Measurements from ENCODE around the gene MTPN.

MTPN gene

DNA sequence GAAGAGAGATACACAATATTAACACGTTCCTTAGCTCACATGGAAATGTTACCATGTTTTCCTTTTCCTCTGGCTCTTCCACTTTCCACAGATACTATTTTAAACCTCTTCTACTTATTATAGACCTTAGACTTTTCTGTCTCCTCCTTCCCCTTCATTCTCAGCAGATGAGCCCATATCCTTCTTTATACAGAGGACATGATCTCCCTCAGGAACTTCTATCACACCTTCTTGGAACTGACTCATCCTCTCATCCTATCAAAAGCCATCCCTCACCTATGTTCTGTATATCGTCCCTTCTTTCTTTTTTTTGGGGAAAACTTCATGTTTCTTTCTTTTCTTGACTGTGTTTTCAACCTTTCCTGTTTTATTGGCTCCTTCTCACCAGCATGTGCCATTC is 20.8 kb downstream of the MTPN start:
- DNase-seq (ENCODE audit: low read depth in 2 of 2): no peak

DNA sequence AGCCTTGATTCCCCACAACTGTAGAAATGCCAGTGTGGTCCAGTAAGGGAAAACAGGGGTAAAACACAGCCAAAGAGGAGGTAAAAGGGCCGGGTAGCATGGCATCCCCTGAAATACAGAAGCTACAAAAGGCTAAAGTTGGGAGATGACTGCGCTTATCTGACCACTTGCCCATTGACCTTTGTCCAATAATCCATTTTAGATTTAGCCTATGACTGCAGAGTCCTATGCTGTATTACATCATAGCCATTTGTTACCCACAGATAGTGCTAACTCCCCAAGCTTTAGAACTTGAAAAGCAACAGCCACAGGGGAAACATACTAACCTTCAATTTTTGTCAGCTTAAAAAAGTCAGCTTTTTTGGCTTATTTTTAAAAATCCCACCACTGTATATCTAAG is 26.2 kb downstream of the MTPN start:
- DNase-seq (ENCODE audit: low read depth in 2 of 2): no peak

DNA sequence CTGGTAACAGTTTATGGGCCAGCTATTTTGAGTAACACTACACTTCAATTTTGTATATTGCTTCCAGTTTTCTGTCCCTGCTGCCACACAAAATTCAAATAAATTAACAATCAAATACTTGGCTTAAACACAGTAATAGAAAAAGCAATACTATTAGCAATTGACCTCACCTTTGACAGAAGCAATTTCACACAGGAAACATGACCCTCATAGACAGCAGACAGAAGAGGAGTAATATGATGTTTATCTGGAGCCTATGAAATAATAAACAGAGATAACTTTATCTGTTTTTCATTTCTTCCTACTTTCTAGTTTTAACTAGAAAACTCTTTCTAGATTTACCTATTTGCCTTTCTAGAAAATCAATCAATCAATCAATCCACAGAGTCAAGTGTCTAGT is 26.7 kb downstream of the MTPN start:
- no peak for DNase-seq (ENCODE audit: low read depth in 2 of 2)

DNA sequence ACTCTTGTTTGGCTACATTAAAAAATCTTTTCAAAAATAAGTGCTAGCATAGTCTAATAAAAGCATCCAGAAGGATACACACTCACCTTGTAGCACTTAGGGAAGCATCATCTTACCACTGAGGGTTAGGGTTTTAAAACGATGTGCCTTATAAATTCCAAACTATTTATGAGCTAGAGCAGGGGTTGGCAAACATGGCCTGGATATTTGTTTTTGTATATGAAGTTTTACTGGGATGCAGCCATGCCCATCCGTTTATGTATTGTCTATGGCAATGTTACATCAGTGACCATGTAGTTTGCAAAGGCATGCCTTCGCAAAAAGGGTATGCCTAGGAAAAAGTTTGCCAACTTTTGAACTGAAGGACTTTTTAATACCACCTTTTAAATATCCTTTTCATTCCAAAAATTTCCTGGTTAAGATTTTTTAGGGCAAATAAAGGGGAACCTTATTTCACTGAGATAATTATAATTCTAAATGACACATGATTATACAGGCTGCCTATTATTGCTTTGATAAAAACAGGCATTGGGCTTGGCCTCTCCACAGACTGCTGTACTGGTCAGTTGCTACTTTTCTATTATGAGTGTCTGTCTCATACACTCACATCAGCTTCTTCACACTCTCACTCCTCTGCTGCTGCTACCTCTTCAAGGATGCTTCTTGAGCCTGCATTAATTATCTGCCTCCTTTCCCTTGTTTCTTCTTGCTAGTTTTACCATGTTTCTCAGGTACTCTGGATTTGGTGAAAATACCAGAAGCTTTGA is 30.7 kb downstream of the MTPN start:
- no peak for DNase-seq (ENCODE audit: low read depth in 2 of 2)

DNA sequence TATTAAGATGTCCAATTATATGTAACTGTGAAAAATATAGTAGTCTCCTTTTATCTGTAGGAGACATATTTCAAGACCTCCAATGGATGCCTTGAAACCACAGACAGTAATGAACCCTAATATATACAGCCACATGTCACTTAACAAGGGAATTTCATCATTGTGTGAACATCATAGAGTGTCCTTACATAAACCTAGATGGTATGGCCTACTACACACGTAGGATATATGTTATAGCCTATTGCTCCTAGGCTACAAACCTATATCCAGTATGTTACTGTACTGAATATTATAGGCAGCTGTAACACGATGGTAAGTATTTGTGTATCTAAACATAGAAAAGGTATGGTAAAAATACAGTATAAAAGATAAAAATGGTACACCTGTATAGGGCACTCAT is 32.4 kb downstream of the MTPN start:
- DNase-seq (ENCODE audit: low read depth in 2 of 2): no peak

DNA sequence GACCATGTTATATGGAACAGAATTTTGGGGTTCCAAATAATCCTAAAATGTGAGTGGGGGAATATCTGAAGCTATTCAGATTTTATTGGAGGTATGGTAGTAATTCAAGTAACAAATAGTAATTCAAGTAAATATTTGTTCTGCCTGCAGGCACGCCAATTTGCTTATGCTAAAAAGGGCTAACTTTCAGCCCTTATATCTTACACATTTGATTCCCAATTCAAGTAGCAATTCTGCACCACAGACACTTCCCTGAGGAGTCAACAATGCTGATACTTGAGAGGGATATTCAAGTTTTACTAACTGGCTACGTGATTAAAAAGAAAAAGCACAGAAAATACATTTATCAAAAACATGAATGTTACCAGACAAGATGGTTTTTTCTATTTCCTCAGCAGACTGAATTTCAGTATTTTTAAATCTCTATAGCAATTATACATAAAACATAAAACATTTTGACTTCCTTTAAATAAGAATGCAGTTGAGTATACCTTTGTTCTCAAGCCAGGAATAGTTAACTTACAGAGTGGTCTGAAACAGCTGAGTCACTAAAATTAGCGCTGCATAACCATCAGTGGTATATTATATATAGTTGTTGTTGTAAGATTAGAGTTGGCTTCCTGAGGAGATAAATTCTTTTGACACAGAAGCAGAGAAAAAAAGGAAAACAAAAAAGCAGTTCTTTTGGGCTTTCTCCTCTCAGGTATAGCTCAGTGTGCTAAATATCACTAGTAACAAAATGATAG is 33.9 kb downstream of the MTPN start:
- no peak for DNase-seq (ENCODE audit: low read depth in 2 of 2)

DNA sequence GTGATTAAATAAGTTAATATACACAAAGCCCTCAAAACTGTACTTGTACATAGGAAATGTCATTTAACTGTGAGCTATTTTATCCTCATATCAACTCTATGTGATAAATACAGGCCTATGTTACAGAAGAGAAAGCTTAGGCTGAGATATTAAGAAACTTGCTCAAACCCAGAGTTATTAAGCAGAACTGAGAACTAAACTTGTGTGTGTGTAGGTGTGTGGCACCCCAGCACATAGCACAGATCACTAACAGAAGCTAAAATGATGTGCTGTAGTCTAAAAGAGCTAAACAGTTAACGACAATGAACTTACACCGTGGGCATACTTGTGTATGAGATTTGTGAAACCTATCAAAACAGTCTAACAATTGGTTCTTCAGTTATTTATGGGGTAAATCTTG is 34.5 kb downstream of the MTPN start:
- no peak for DNase-seq (ENCODE audit: low read depth in 2 of 2)

DNA sequence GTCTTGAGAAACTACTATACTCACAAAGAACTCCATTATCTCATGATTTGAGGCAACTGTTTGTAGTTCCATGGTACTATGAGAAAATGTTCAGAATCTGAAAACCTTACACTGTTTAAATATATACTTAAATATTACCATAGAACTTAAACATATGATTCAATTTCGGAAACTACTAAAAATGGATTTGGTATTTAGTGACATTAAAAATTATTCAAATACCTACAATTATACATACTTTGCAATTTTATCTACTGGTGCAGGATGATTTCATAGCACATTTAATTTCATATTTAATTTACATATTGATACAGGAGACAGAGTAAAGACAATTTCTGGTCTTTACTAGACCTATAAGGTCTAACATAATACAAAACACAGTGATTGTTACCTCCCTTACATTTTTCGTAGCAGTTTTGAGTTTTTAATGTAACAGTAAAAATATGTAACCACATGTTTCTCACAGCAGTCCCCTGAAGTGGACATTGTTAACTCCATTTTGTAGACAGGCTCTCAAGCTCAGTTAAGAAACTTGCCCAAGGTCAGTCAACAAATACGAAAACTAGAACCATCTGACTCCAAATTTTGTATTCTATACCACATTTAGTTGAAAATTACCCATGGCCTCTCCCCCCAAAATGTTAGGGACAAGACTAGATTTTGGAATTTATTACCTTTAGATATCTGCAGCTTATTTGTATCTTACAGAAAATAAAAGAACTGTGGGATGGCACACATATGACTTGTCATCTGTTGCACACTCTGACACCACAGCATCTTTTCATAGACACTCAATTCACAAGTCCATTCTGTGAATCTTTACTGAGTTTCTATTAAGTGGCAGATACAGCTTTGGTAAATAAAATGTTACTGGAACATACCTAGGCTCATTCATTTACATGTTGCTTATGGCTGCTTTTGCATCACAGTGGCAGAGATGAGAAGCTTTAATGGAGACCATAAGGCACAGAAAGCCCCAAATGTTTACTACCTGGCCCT is 36.8 kb downstream of the MTPN start:
- DNase-seq (ENCODE audit: low read depth in 2 of 2): no peak

DNA sequence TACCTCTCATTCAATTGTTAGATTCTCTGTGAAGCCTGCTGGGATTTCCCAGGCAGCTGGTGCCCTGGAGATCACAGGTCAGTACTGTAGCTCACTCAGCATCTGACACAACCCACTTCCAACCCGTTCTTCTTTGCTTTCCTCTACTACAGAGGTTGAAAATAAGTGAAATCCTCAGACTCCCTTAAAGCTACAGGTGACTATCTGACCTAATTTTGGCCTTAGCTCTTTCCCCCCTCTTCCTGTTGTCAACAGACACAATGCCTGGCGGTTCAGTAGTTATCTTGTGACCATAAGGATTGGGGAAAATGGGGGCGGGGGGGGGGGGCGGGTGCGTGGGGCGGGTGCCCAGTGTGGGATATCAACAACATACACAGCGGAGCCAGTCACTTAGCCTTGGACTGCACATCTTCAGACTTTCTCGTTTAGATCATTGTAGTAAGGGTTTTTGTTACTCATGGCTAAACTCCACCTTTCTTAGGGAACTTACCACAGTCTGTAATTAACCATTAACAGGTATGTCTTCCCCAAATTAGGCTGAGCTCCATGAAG is 37.8 kb downstream of the MTPN start:
- no peak for DNase-seq (ENCODE audit: low read depth in 2 of 2)

DNA sequence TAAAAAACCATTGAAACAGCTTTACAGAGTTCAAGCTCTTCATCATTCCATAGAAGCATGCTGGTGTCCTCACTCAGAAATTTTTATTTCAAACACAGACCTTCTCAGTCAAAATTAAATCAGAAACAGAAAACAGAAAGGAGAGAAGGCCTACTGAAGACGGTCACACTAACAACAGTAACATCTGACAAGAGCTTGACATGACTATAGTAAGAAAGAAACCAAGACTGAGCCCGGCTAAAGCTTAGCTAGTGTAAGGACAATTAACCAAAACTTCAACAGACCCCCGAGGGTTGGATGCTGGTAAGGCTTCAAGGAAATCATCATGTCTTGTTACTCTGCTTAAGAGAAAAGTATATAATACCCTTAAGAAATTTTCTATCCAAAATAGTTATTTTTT is 38.6 kb downstream of the MTPN start:
- DNase-seq (ENCODE audit: low read depth in 2 of 2): no peak

DNA sequence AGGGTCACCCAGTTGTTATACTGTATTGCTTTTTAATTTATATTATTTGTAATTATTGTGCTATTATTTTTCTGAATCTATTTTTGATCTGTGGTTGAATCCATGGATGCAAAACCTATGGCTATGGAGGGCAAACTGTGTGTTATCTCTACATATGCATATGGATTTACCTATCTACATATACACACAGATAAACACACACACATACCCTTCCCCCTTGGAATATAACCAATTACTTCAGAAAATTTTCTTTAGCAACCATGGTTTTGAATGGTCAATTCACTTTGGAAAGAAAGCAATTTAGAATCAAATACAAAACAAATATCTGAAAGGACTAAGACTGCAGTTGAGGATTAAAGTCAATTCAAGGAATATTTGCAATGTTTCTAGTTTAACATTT is 39.1 kb downstream of the MTPN start:
- no peak for DNase-seq (ENCODE audit: low read depth in 2 of 2)

DNA sequence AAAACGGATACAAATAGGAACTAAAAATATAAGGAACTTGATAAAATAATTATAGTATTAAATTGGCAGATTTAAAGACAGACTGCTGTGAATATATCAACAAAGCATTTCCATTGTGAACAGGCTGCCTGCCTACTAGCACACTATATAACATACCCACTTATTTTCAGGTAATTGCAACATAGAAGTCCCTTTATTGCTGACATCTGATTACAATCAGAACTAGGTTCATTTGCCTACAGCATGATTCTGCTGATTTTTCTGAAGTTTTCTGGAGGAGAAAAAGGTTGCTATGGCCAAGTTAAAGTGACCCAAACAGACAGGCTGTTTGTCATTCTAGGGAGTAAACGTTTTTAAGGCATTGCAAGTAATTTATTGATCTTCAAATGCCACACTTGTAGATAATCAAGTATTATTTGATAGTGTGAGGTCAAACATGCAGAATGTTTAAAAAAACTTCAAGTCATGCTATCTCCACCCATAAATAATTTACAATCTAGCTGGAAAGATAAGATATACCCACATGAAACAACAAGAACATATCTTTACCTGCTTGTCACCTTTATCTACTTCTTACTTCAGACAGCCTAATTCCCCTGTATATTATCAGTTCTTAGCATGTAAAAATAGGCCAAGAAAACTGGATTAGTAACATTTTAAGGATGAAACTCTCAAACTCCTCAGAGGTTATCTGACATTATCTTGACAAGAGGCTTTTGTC is 40.5 kb downstream of the MTPN start:
- DNase-seq (ENCODE audit: low read depth in 2 of 2): no peak

DNA sequence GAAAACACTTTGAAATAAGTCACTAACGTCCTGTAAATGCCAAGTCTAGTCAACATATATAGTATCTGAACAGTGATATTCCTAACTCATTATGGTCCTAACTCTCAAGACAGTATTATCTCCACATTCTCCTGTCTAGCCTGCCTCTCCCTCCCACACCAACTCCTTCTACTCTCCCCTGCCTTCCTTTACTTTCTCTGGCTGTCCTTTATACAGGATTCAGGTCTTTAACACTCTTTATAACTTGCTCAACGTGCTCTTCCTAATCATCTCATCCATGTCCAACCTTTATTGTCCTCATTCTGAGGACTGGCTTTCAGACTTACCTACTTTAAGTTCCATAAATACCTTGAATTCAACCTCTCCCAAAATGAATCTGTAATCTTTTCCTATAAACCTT is 42.5 kb downstream of the MTPN start:
- no peak for DNase-seq (ENCODE audit: low read depth in 2 of 2)

DNA sequence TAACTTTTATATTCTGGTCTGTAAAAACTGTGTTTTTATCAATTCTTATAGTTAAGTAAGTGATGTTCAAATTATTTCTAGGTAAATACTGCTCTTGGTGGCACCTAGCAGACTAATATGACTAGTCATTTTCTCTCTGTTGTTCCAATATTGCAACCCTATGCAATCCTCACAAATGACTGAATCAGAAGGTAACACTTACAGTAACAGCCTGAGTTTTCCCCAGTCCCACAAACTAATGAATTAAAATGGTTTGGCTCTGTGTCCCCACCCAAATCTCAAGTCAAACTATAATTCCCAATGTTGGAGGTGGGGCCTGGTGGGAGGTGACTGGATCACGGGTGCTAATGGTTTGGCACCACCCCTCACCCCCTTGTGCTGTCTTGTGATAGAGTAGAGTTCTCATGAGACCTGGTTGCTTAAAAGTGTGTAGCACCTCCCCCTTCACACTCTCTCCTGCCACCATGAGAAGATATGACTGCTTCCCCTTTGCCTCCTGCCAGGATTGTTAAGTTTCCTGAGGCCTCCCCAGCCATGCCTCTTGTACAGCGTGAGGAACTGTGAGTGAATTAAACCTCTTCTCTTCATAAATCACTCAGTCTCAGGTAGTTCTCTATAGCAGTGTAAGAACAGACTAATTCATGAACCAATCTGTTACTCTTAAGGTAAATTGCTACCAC is 43.5 kb downstream of the MTPN start:
- DNase-seq (ENCODE audit: low read depth in 2 of 2): no peak

DNA sequence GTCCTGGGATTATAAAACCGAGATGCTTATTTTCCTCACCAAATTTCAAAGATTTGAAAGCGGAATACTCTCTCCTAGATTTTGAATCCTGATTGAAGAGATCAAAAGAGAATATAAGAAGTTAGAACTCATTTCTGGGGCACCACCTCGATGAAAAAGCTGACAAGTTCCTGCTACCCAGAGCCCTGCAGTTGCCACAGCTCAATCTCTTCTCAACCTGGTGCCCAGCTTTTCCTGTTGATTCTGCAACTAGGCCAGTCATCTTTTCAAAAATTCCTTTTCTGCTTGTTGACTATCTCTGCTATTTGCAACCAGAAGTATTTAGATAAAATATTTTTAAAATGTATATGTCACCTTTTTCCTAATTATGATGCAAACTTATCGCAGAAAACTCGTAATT is 45.0 kb downstream of the MTPN start:
- DNase-seq (ENCODE audit: low read depth in 2 of 2): no peak

DNA sequence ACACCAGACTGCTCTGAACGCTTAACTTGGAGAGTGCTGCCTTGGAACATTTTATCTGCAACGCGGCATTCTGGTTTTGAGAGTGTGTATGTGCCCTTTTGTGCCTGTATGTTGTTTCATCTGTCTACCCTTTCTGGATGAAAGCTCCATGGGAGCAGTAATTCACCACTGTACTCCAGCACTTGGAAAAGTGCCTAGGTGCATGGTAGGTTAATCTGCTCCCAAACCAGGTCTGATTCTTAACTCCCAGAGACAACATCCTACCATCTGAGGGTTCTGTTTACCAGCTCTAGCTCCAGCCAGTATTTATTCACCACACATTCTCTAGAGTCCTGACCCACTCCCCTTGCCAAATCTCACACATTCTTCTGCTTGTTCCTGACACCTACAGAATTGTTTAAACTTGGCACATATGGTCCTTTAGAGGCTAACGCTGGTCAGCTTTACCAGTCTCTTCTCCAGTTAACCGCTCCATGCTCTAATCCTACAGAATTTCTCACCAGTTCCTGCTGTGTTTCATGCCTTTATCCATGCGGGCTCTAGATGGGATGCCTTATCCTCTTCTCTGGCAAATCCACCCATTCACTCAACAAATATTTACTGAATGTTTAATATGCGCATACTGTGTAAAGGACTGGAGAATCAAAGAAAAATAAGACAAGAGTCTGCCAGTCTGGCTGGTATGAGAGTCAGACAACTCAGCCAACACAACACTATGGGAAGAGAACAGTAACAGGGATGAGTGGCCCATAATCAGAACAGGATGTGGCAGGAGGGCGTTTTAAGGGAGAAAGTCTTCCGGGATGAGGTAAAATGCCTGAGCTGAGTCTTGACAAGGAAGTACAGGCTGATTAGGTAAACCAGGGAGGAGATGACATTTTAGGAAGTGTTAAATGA is 46.3 kb downstream of the MTPN start:
- no peak for DNase-seq (ENCODE audit: low read depth in 2 of 2)

DNA sequence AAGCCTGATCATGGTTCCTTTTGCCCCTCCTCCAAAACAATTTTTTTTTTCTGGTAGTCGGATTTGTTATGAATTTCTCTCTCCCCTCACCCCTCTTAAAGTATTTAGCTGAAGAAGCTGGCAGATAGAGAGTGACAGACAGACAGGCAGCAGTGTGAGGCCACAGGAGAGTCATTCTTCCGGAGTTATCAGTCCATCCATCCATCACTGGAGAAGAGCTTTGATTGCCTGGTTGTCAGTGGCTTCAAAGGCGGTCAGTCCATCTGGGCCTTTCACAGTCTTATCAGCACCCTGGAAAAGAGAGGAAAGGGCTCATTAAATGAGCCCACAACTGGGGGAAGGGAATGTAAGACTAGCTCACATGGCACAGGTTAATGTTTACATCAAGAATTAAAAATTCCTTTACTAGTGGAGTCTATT is 47.4 kb downstream of the MTPN start:
- DNase-seq (ENCODE audit: low read depth in 2 of 2): no peak

DNA sequence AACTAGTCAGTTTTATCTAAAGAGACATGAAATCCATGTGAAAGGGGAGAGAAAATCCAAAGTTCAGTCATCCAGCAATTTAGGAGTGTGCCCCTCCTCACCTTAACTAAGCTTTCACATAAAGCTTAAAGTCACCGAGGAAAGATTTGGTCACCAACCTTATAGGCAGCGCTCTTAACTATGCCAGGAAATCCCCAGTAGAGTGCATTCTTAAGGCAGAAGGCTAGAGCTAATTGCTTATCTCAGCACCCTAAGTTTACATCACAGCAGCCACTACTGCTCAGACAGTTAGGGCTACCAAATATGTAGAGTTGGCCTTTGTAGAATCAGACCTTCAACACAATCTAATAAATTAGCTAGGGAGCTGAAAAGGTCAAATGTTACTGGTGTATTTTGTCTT is 47.9 kb downstream of the MTPN start:
- no peak for DNase-seq (ENCODE audit: low read depth in 2 of 2)

DNA sequence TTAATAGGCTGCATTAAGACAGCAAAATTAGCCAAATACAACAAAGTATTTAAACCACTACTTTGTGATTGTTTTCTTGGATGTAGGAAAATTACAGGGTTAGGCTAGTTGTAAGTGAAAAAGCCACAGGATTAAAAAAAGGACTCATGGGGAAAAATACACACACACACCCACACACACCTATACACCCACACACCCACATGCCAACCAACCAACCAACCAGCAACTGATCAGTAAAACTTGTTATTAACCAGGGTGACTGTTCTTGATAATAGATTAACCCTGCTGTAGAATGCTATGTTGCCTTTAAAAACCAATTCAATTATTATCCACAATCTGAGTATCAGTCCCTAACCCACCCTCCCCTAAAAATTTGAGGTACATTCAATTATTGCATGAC is 49.0 kb downstream of the MTPN start:
- no peak for DNase-seq (ENCODE audit: low read depth in 2 of 2)

DNA sequence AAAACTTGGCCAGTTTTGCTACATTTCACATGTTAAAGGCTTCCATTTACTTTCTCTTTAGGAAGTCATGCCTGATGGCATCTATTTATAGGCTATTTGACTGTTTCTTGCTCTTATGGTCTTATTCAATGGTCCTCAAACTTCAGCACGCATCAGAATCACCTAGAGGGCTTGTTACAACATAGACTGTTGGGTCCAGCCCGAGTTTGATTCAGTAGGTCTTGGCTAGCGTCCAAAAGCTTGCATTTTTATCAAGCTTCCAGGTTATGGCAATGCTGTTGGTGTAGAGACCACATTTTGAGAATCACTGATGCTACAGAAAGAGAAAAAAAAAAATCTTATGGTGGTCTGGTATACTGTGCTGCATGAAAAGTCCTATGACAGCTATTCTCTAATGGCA is 51.9 kb downstream of the MTPN start:
- DNase-seq (ENCODE audit: low read depth in 2 of 2): no peak
